ENCODE data around the gene CMSS1. TPM values are rescaled to one million over a fixed set of nuclear protein-coding genes. Genes with fewer than 3 reads are reported as not detected.

The CMSS1 gene
- total RNA-seq, 6 experiments from 2014 or later = 10.1 to 14.6 (median 11.6) TPM

GRCh38 chr3:100102757-100103156, 285.1 kb downstream of the CMSS1 start:
- TF ChIP-seq CTCF (IDR thresholded peaks at IDR 0.05) (no peak), POLR2A (IDR thresholded peaks at IDR 0.05) (no peak)
- DNase-seq (no peak), ATAC-seq (no peak)
- no peaks in the 10 kb centered on the region for H3K27me3 ChIP-seq
- H3K4me3 ChIP-seq = no peak overlapping the region
- intact Hi-C loops (cut with DNase I) = no loop called here
- peaks cover 0 to 37% (median 14%) of the 10 kb centered on the region in 4 donors for H3K4me1 ChIP-seq
- no peaks in the 10 kb centered on the region for H3K9me3 ChIP-seq
- H3K36me3 ChIP-seq = no peaks in the 10 kb centered on the region
- H3K27ac ChIP-seq = peak overlapping the region in 2 of 3 donors; percentile 72 to 80
- WGBS (ENCODE audit: insufficient coverage, low coverage, low lambda C conversion rate, missing lambda C conversion rate) = 86% methylated on average over 1 of the region's 1 CpG

GRCh38 chr3:100103558-100104441, 286.1 kb downstream of the CMSS1 start:
- Histone ChIP-seq H3K27ac (peak overlapping the region; percentile 34 to 80 (median 72)), H3K4me3 (peak overlapping the region in 1 of 3 donors; percentile 11), H3K4me1 (peaks cover 0 to 43% (median 11%) of the 10 kb centered on the region in 4 donors), H3K36me3 (no peaks in the 10 kb centered on the region), H3K27me3 (no peaks in the 10 kb centered on the region), H3K9me3 (no peaks in the 10 kb centered on the region)
- DNase-seq (peak; percentile 68 to 90 (median 87)), ATAC-seq (peak; percentile 84 to 93 (median 88))
- no peak for TF ChIP-seq POLR2A (IDR thresholded peaks at IDR 0.05)
- no peak for TF ChIP-seq CTCF (IDR thresholded peaks at IDR 0.05)
- WGBS (ENCODE audit: insufficient coverage, low coverage, low lambda C conversion rate, missing lambda C conversion rate) = 30% methylated on average over 4 of the region's 4 CpGs
- intact Hi-C loops (cut with DNase I) = no loop called here

GRCh38 chr3:100104442-100104798, 286.8 kb downstream of the CMSS1 start:
- H3K4me1 ChIP-seq = peaks cover 0 to 43% (median 10%) of the 10 kb centered on the region in 4 donors
- H3K36me3 ChIP-seq = no peaks in the 10 kb centered on the region
- intact Hi-C loops (cut with DNase I) = no loop called here
- ATAC-seq (peak in 1 of 4 donors; percentile 4), DNase-seq (no peak)
- H3K4me3 ChIP-seq = no peak overlapping the region
- no peaks in the 10 kb centered on the region for H3K9me3 ChIP-seq
- TF ChIP-seq POLR2A (IDR thresholded peaks at IDR 0.05) (no peak), CTCF (IDR thresholded peaks at IDR 0.05) (no peak)
- WGBS (ENCODE audit: insufficient coverage, low coverage, low lambda C conversion rate, missing lambda C conversion rate) = 52% methylated on average over 2 of the region's 2 CpGs
- H3K27me3 ChIP-seq = no peaks in the 10 kb centered on the region
- peak overlapping the region; percentile 20 to 80 (median 72) for H3K27ac ChIP-seq

GRCh38 chr3:100104817-100105413, 287.3 kb downstream of the CMSS1 start:
- Histone ChIP-seq H3K27me3 (no peaks in the 10 kb centered on the region), H3K27ac (peak overlapping the region in 2 of 3 donors; percentile 72 to 80), H3K4me1 (peaks cover 0 to 43% (median 10%) of the 10 kb centered on the region in 4 donors), H3K4me3 (no peak overlapping the region), H3K9me3 (no peaks in the 10 kb centered on the region), H3K36me3 (no peaks in the 10 kb centered on the region)
- DNase-seq (no peak), ATAC-seq (no peak)
- TF ChIP-seq CTCF (IDR thresholded peaks at IDR 0.05) (no peak), POLR2A (IDR thresholded peaks at IDR 0.05) (no peak)
- intact Hi-C loops (cut with DNase I) = no loop called here

All from right lobe of liver (tissue), 6 donors.